ENCODE results near the gene KAZALD1.
A peak's percentile ranks its signal among the peaks of the same experiment; 100 is the strongest.

KAZALD1 gene

DNA sequence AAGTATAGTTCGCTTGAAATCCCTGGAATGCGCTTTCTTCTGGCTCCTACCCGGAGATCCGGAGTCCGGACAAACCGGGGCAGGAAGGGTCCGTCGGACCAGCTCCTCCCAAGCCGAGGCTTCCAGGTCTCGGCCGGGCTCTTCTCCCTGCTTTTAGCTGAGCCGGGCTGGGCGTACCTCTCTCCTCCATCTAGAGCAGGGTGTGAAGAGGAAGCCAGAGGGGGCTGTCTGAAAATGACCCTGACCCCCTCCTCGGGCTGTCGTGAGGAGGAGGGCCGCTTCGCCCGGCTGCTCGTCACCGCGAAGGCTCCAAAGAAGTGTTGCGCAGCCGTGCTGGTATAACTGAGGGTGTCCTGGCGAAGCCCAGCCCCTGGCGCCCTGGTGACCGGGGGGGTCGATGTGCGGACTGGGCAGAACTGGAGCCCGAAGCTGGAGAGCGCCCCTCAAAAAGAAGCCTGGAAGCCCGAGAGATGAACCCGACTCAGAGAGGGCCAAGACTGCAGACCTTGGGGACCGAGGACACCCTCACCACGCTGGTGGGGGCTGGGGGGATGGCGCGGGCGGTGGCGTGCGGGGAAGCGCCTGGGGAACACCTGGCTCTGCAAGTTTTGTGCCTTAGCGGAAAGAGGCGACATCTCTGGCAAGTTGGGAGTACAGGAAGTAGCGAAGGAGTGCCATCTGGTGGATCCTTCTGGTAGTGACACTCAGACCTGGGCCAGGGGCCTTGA, 5.7 kb downstream of the KAZALD1 start:
- peak; percentile 71 for DNase-seq

- no peak for DNase-seq
Measured at GRCh38 chr10:101069441-101069840, 7.7 kb downstream of the KAZALD1 start.

- no peak for DNase-seq
Measured at GRCh38 chr10:101070098-101070497, 8.3 kb downstream of the KAZALD1 start.

DNA sequence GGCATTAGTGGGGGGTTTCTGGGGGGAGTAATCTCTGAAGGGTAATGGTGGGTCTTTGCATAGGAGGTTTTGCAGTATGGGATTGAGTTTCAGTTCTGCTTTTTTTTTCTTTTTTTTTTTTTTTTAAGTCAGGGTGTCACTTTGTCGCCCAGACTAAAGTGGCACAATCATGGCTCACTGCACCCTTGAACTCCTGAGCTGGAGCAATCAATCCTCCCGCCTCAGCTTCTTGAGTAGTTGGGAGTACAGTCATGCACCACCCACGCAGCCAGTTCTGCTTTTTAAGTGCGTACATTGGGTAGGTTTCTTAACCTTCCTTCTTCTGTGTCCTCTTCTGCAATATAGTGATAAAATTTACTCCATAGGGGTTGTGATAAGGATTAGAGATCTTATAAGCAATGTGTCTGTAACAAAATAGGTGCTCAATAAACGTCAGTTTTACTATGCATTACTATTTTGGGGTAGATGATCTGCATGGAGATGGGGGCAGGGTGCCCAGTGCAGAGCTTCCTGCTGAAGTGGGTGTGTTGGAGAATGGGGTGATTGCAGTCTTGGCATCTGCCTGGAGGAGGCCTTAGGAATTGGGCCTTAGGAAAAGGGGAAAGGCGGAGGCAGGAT, 9.6 kb downstream of the KAZALD1 start:
- no peak for DNase-seq

DNA sequence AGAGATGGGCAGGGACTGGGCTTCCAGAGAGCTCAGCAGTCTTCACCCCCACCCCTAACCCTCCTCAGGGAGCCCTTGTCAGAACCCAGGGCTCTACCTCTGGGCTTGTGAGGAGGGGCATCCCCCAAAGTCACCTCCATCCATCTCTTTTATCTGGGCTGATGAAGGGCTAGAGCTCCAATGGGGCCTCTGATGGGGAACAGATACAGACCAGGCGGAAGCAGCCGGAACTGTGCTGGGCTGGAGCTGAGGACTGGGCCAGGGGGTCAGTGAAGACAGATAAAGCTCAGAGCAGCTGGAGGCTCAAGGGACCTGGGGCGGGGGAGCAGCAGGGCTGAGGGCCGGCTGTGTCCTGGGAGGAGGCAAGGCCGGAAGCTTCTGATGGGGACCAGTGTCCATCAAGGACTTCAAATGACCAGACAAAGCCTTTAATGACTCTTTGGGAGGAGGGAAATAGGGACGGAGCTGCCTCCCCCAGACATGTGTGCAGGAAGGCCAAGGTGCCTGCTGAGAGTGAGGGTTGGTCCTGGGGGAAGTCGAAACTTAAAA, 10.2 kb downstream of the KAZALD1 start:
- DNase-seq, result no peak

DNA sequence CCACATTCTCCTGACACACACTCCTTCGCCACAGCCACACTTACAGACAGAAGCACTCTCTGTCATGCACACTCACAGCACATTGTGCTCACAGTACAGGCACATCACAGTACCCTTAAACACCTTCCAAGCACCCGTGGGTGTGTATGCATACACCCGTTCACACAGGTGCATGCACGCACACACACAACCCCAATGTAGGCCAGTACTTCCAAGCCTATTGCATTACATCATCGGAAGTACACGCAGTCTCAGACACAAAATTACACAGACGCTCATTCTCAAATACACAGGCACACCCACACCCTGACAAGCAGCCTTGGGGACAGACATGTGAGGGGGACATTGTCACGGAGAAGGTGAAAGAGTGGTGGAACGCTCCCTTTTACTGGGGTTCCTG, 11.1 kb downstream of the KAZALD1 start:
- no peak for DNase-seq

DNA sequence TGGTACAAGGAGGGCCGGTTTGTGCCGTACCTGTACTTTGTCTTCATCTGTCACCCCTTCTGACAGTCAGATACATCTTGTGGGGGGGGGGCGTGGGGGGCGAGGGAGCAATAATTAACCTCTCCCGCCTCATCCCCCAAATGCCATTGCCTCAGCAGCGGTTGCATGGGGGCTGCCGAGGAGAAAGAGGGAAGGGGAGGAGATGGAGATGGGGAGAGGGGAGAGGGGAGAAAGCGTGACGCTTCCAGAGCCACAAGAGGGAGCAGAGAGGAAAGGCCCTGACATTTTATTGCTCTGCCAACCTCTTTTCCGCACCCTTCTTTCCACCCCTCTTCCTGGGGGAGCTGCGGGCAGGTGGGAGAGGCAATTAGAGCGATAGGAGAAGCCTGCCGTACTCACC, 11.8 kb downstream of the KAZALD1 start:
- DNase-seq, result no peak

GRCh38 chr10:101075775-101076174, 14.0 kb downstream of the KAZALD1 start:
- no peak for DNase-seq

GRCh38 chr10:101076630-101077029, 14.8 kb downstream of the KAZALD1 start:
- no peak for DNase-seq

DNA sequence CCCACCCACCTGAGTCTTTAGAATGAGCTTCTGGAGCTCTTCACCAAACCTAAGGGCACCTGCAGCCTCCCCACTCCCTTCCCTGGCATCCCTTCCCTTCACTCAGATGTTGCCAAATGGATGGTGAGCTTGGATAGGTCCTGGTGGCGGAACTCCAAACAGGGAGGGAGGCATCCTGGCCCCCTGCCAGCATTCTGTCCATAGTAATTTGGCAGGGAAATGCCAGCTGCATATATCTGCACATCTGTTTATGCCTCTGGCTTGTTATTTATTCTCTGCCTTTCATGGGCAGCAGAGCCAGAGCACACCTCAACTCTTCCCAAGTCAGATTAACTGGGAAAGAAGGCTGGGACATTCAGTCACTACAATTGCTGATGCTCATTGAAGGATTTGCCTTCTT, 18.1 kb downstream of the KAZALD1 start:
- DNase-seq, result no peak

- DNase-seq, result no peak
Measured at GRCh38 chr10:101080933-101081931, 19.4 kb downstream of the KAZALD1 start.

- no peak for DNase-seq
Measured at GRCh38 chr10:101085846-101086245, 24.1 kb downstream of the KAZALD1 start.

GRCh38 chr10:101087376-101087775, 25.6 kb downstream of the KAZALD1 start:
- no peak for DNase-seq

DNA sequence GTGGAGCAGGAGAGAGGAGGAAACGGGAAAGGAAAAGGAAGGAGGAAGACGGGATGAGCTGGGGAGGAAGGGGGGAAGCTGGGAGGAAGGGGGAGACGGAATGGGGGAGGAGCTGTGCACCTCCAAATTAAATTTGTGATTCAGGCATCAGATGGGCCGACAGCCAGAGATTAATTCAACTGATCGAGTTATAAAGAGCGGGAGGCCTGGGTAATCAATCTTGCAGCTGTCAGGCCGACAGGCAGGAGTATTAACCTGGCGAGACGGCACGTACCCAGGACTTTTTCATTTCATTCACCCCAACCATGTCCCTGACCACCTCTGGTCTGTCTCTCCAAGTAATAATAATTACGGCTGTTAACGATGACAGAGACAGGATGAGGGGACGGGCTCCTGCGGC, 26.2 kb downstream of the KAZALD1 start:
- no peak for DNase-seq

GRCh38 chr10:101089520-101090299, 27.9 kb downstream of the KAZALD1 start:
- no peak for DNase-seq

DNA sequence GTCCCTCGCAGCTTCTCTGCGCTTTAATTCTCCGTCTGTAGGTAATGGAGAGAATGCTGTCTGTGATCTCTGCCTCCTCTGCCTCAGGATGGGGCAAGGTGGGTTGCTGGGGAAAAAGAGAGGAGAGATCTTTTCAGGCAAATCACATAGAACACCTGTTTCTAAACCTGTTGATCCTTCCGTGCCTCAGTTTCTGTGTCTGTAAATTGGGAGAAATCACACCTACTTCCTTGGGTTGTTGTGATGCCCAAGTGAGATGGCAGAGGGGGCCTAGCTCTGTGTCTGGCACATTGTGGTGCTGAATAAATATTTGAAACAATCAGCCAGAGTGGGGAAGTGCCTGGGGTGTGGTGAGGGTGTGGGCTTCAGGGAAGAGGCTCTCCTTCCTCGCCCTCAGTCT, 28.8 kb downstream of the KAZALD1 start:
- DNase-seq, result no peak

GRCh38 chr10:101091546-101092290, 29.9 kb downstream of the KAZALD1 start:
- no peak for DNase-seq

GRCh38 chr10:101092881-101093354, 31.1 kb downstream of the KAZALD1 start:
- DNase-seq, result no peak

GRCh38 chr10:101094121-101094879, 32.5 kb downstream of the KAZALD1 start:
- no peak for DNase-seq

- DNase-seq, result no peak
Measured at GRCh38 chr10:101095004-101095403, 33.2 kb downstream of the KAZALD1 start.
